Tibial artery (tissue), 4 donors: ENCODE measurements around the gene SAV1.
A peak's percentile ranks its signal among the peaks of the same experiment; 100 is the strongest.

Experiments
- DNase-seq, 2 donors: peaks; one replicate each; pipeline ENCODE4 v3.0.0-alpha.2; 2019
- H3K27ac ChIP-seq, 2 donors: fragments of 200-600 bp; sonication (generic) in 1 of 2; 1 replicate in 1 of 2; 2 replicates in 1 of 2; pipeline ENCODE4 v1.5.1; 2018 to 2019; ENCODE audit warnings: mild to moderate bottlenecking in 1 of 2
- H3K27me3 ChIP-seq, 2 donors: fragments of 200-600 bp; sonication (generic) in 1 of 2; one replicate each; pipeline versions ENCODE4 v1.5.1 to v1.6.0; 2016 to 2019
- H3K36me3 ChIP-seq, 3 donors: fragments of 200-600 bp; sonication (generic) in 2 of 3; one replicate each; pipeline ENCODE4 v1.5.1; 2016 to 2019; ENCODE audit warnings: mild to moderate bottlenecking in 2 of 3
- H3K4me1 ChIP-seq, 4 donors: fragments of 200-600 bp; sonication (generic) in 2 of 4; 1 replicate in 3 of 4; 2 replicates in 1 of 4; pipeline ENCODE4 v1.5.1; 2016 to 2019
- H3K4me3 ChIP-seq, 2 donors: fragments of 200-600 bp; sonication (generic) in 1 of 2; 1 replicate in 1 of 2; 2 replicates in 1 of 2; pipeline ENCODE4 v1.5.1; 2018 to 2019; ENCODE audit warnings: mild to moderate bottlenecking in 2 of 2
- H3K9me3 ChIP-seq, 3 donors: fragments of 200-600 bp; sonication (generic) in 1 of 3; one replicate each; pipeline ENCODE4 v1.5.1; 2016 to 2019
- CTCF ChIP-seq, 2 experiments: fragments of 200-600 bp in 1 of 2; fragments of 450-650 bp in 1 of 2; IDR thresholded peaks; one replicate each; pipeline ENCODE4 v1.5.1; 2017 to 2019; ENCODE audit warnings: antibody characterized with exemption in 2 of 2, mild to moderate bottlenecking in 1 of 2, moderate library complexity in 1 of 2
- intact Hi-C: fragments of 100-400 bp; cut with DNase I; formaldehyde crosslinking; loops from one replicate; pipeline ENCODE4 v1.15.0; 2023; ENCODE audit warnings: low total_unique reads

SAV1 gene

GRCh38 chr14:50600849-50601248, 67.3 kb downstream of the SAV1 start:
- no peaks in the 10 kb centered on the region for H3K27me3 ChIP-seq
- intact Hi-C loops: loop anchor here (5.0 kb wide), 1 partner anchor 181 kb away; no protein-coding TSS in a partner anchor
- H3K4me1 ChIP-seq: no peaks in the 10 kb centered on the region
- peaks cover 0 to 5% (median 0%) of the 10 kb centered on the region in 3 donors for H3K36me3 ChIP-seq
- no peak overlapping the region for H3K4me3 ChIP-seq
- no peak overlapping the region for H3K27ac ChIP-seq
- no peak for DNase-seq
- no peaks in the 10 kb centered on the region for H3K9me3 ChIP-seq
- no peak for TF ChIP-seq CTCF (IDR thresholded peaks at IDR 0.05)

GRCh38 chr14:50599700-50600444, 68.2 kb downstream of the SAV1 start:
- Histone ChIP-seq H3K27me3 (no peaks in the 10 kb centered on the region), H3K4me3 (no peak overlapping the region), H3K36me3 (peaks cover 0 to 5% (median 0%) of the 10 kb centered on the region in 3 donors), H3K4me1 (no peaks in the 10 kb centered on the region), H3K27ac (no peak overlapping the region), H3K9me3 (no peaks in the 10 kb centered on the region)
- intact Hi-C loops: loop anchor here (5.0 kb wide), 1 partner anchor 182 kb away; no protein-coding TSS in a partner anchor
- no peak for DNase-seq
- TF ChIP-seq CTCF (IDR thresholded peaks at IDR 0.05): peak; percentile 51 to 53

- Histone ChIP-seq H3K4me3 (no peak overlapping the region), H3K36me3 (peaks cover 0 to 15% (median 9%) of the 10 kb centered on the region in 3 donors), H3K27me3 (no peaks in the 10 kb centered on the region), H3K9me3 (no peaks in the 10 kb centered on the region), H3K4me1 (no peaks in the 10 kb centered on the region), H3K27ac (no peak overlapping the region)
- TF ChIP-seq CTCF (IDR thresholded peaks at IDR 0.05): no peak
- DNase-seq: no peak
- intact Hi-C loops: no loop called here
These were observed 69.3 kb downstream of the SAV1 start for GRCh38 chr14:50598765-50599164.

- no peaks in the 10 kb centered on the region for H3K4me1 ChIP-seq
- intact Hi-C loops: no loop called here
- H3K4me3 ChIP-seq: no peak overlapping the region
- DNase-seq: no peak
- peaks cover 9 to 23% (median 21%) of the 10 kb centered on the region in 3 donors for H3K36me3 ChIP-seq
- no peak overlapping the region for H3K27ac ChIP-seq
- H3K27me3 ChIP-seq: no peaks in the 10 kb centered on the region
- H3K9me3 ChIP-seq: no peaks in the 10 kb centered on the region
- no peak for TF ChIP-seq CTCF (IDR thresholded peaks at IDR 0.05)
These were observed 73.4 kb downstream of the SAV1 start for GRCh38 chr14:50594577-50595316.

- H3K36me3 ChIP-seq: peaks cover 9 to 23% (median 21%) of the 10 kb centered on the region in 3 donors
- no peak overlapping the region for H3K4me3 ChIP-seq
- intact Hi-C loops: no loop called here
- DNase-seq: no peak
- no peaks in the 10 kb centered on the region for H3K27me3 ChIP-seq
- H3K4me1 ChIP-seq: no peaks in the 10 kb centered on the region
- no peak for TF ChIP-seq CTCF (IDR thresholded peaks at IDR 0.05)
- H3K9me3 ChIP-seq: no peaks in the 10 kb centered on the region
- H3K27ac ChIP-seq: no peak overlapping the region
These were observed 77.6 kb downstream of the SAV1 start for GRCh38 chr14:50590464-50590863.
